NT2/D1 (cell line): ENCODE measurements around the gene DCTN4.

ENCODE experiments used
- SUZ12 ChIP-seq: IDR thresholded peaks from 2 replicates; pipeline ENCODE4 v1.6.1; 2011; ENCODE audit not compliant: insufficient read length, insufficient read depth; ENCODE audit errors: extremely low read depth
- YY1 ChIP-seq: IDR thresholded peaks from 2 replicates; pipeline ENCODE4 v1.6.1; 2011; ENCODE audit not compliant: insufficient read length, insufficient read depth
- ZNF274 ChIP-seq: IDR thresholded peaks from 2 replicates; pipeline ENCODE4 v1.6.1; 2011; ENCODE audit warnings: mild to moderate bottlenecking, low read depth, low read length

DNA sequence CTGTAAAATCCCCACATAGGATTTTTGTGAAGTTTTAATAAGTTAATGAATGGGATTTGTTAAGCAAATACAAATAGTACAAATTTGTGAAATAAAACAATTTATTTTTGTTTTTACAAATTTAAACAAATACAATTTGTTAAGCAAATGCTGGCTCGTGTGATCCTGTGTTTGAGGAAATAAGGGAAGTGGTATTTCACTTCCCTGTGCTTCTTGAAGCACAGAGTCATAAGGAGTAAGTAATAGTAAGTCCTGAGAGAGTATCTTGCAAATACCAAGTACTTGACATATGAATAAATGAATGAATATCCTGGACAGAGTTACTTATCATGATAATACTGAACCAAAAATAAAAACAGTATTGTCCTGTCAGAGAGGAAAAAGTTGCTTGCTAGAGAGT is 28.8 kb upstream of the DCTN4 start:
- TF ChIP-seq ZNF274 (no peak), SUZ12 (no peak), YY1 (no peak)
